GM03348 (cell line): ENCODE results near the gene CEACAM18.
A peak's percentile ranks its signal among the peaks of the same experiment; 100 is the strongest.
"Not testable (repeated sequence)": the region's sequence is repeated elsewhere in the genome, so short reads cannot be mapped to it uniquely, and the experiment has no call there.

ENCODE experiments used
- DNase-seq: peaks from one replicate; pipeline ENCODE4 v3.0.0; 2012; ENCODE audit warnings: low spot score

Gene CEACAM18

DNA sequence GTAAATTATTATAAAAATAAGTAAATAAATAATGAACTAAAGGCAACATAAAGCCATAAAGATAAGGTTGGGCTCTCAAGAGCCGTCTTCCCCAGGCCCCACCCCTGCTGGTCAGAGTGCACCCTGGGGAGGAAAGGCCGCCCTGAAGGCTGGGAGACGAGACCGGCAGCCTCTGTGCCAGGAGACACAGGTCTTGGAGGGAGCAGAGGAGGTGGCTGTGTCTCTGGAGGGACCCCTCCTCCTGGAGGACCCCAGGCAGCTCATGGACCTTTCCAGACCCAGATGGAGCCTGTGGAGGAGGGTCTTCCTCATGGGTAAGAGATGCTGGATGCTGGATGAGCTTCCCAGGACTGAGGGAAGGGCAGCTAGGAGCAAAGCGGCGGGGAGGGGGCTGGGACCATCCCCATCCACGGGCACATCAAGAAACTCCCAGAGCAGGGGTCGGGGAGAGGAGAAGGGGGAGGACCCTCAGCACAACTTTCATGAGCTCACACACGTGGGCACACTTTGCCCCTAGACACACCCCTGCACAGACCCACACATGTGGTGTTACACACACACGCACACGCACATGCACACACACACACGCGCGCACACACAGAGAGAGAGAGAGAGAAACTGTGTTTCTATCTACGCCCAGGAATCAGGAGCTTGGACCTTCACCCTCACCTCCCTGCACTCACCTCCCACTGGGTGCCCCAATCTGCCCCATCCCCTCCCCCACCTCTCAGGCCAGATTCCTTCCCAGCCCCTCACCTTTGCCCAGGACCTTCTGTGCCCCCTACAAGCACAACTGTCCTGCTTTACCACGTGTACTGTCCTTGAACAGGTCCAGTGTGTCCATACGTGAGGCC lies at the start of gene CEACAM18:
CEACAM18 (plus strand) TSS at position 159 of the 854 bp plus-strand sequence.
- no peak for DNase-seq

DNA sequence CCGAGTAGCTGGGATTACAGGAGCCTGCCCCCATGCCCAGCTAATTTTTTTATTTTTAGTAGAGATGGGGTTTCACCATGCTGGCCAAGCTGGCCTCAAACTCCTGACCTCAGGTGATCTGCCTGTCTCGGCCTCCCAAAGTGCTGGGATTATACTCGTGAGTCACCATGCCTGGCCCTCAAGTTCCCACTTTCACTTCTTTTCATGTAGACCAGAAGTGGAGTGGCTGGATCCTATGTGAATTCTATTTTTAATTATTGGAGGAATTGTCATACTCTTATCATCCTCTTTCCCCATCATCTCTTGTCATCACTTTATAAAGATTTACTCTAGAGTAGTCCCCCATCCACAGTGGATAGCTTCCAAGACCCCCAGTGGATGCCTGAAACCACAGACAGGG lies 48.1 kb upstream of the CEACAM18 start:
- DNase-seq = no peak

DNA sequence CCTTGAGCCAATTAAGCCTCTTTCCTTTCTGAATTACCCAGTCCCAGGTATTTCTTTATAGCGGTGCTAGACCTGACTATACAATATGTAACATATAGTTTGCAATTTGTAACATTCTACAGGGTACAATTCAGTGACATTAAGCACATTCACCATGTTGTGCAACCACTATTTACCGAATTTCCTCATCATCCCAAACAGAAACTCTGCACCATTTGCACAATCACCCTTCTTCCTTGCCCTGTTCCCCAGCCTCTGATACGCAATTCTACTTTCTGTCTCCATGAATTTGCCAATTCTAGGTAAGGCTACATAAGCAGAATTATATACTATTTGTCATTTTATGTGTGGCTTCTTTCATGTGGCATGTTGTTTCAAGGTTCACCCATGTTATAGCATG lies 47.2 kb upstream of the CEACAM18 start:
- DNase-seq = no peak

DNA sequence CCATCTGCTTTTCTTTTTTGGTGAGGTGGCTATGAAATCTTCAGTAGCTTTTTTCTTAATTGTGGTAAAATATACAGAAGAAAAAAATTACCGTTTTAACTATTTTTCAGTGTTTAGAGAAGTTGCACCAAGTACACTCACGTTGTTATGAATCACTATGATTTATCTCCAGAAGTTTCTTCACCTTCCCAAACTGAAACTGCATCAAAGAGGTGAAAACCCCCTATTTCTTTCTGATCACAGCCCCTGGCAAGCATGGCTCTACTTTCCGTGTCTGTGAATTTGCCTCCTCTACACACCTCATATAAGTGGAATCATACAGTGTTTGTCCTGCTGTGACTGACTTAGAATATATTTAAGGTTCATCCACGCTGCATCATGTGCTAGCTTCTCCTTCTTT lies 45.3 kb upstream of the CEACAM18 start:
- DNase-seq = no peak

DNA sequence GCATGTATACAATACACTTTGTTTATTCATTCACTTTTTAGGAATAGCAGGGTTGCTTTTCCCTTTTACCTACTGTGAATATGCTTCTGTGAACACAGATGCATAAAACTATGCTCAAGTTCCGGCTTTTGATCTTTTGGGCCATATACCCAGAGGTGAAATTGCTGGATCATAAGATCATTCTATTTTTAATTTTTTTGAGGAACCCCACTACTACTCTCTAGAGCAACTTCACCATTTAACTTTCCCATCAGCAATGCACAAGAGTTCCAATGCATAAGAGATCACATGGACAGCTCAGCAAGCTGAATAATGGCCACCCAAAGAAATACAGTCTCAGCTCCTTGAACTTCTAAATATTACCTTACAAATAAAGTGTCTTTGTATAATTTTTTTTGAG lies 43.9 kb upstream of the CEACAM18 start:
- no peak for DNase-seq

DNA sequence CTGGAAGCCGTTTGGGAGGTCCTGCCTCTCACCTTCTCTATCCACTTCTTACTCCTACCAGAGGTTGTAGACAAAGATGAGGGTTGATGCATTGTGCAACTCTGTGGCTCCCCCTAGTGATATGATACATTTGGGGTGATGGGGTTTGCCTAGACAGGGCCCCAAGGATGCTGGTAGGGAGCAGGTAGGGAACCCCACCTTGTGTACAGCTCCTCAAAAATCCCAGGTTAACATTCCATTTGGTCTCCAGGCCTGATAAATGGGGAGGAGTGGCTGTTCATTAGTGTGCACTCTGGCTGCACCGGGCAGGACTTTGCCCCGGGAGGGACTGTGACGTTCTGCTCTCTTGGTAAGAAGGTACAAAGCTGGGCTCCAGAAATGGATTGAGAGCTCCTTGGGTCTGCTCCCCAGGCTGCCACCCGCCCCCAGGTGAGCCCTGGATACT lies 39.3 kb upstream of the CEACAM18 start:
- peak; percentile 43 for DNase-seq

DNA sequence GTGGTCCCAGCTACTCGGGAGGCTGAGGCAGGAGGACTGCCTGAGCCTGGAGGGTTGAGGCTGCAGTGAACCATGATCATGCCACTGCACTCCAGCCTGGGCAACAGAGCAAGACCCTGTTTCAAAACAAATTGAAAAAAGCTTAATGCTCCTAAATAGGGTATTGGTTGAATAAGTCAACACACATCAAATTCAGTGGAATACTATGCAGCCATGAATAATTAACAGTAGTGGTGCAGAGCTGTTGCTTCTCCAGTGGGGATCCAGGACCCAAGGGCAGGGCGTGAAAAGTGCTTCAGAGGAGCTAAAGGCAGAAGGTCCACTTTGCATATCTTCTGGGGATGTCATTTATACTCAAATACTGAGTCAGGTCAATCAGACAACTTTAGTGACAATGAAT lies 38.3 kb upstream of the CEACAM18 start:
- DNase-seq = no peak

DNA sequence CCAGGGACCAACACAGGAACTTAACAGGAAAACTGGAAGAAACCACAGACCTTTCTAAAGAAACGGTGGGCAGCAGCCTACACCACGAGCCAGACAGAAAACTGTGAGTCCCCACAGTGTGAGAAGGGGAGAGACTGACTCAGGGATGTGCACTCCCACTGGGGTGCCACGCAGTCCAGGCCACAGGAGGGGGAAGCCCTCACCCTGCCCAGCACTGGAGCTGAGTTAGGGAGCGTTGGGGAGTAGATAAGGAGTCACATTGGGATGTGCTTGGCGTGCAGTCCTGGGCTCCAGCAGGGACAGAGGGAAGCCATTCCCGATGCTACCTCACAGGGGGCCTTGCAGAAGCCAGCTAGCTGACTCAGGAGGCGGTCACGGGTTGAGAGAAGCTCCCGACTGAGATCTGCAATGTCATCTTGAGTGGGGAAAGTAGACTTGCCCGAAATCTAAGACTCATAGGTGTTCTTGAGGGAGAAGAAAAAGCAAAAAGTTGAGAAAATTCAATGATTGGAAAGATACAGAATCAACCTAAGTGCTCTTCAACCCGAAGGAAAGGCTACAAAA lies 37.4 kb upstream of the CEACAM18 start:
- DNase-seq = no peak

DNA sequence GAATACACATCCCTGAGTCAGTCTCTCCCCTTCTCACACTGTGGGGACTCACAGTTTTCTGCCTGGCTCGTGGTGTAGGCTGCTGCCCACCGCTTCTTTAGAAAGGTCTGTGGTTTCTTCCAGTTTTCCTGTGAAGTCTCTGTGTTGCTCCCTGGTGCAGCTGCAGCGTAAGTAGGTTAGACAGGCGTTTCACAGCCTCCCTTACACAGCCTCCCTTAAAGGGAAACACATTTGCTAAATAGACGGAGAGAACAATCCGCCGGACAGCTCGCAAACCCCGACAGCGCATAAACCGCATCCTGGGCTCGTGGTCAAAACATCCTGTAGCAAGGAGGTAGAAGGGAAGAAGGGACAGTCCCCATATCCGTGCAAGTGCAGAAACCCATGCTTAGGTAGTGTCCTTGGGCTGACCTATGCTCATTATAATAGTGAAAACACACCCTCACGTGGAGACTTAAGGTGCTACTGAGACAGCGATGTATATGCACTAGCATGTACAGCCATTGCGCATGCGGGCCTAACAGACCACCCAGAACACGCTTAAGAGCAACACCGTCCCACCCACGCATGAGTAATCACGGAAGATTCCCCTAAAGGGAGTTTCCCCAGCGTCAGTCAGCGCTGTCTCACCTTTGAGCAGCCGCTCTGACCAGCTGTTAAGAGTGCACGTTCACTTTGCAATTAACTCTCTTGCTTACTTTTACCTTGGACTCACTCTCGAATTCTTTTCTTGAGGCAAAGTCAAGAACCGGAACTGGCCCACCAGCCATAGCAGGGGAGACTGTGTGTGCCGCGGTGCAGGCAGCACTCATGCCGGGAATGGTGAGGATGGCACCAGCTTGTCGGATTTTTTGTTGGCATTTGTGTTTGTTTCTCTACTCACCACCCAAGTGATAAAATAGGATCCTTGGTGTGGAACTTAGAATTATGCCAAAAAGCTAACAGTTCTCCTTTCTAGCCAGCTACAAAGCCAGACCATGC lies 36.6 kb upstream of the CEACAM18 start:
- DNase-seq = no peak

DNA sequence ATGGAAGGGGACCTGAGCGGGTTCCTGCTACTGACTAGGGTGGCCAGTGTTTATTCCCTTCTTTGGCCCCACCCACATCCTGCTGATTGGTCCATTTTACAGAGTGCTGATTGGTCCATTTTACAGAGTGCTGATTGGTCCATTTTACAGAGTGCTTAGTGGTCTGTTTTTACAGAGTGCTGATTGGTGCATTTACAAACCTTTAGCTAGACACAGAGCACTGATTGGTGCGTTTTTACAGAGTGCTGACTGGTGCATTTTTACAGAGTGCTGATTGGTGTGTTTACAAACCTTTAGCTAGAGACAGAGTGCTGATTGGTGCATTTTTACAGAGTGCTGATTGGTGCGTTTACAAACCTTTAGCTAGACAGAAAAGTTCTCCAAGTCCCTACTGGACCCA lies 30.8 kb upstream of the CEACAM18 start:
- not testable (repeated sequence) for DNase-seq

DNA sequence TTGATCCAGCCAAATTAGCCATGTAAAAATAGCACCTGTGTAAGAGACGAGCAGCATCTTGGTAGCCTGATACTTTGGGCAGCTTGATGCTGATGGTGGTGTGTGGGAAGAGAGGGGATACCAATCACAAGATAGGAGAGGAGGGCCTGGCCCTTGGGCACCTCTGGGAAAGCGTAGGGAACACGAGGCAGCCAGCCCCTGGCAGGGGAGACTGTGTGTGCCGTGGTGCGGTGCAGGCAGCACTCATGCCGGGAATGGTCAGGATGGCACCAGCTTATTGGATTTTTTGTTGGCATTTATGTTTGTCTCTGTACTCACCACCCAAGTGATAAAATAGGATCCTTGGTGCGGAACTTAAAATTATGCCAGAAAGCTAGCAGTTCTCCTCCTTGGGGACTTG lies 30.3 kb upstream of the CEACAM18 start:
- DNase-seq = no peak

DNA sequence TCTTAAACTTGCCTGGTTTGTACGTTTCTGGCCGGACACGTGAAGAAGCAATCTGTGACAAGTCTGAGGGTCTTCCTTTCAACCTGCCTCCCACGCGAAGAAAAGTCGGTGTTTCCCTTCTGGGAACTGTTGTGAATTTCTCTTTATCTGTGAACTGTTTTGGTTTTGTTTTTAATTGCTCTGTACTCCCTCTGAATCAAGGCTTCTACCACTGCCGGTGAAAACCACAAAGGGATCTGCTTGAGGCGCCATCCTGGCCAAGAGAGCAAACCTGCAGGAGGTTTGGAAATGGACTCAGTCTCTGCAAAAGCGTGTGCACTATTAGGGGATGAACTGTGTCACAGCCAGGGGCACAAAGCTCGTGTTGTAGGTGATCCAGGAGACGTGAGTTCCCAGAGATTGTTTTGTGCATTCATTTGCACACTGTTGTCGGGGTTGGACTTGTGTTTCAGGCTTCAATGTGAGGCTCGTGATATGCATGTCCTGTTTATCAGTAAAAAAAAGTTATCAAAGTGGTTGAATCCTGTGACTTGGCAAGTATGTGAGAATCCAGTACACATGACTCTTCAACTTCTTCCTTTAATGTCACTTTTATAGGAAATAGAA lies 29.8 kb upstream of the CEACAM18 start:
- no peak for DNase-seq

DNA sequence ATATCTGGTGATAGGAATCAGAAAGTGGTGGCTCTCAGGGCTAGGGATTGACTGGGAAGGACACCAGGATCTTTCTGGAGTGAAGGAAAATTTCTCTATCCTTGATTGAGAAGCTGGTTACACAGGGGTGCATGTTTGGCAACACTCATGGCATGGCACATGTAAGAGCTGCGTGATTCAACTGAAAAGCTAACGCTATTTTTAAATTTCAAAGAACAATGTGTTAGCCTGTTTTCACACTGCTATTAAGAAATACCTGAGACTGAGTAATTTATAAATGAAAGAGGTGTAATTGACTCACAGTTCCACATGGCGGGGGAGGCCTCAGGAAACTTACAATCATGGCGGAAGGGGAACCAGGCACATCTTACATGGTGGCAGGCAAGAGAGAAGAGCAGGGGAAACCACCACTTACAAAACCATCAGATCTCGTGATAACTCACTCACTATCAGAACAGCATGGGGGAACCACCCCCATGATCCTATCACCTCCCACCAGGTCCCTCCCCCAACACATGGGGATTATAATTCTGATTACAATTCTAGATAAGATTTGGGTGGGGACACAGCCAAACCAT lies 27.5 kb upstream of the CEACAM18 start:
- DNase-seq = no peak

DNA sequence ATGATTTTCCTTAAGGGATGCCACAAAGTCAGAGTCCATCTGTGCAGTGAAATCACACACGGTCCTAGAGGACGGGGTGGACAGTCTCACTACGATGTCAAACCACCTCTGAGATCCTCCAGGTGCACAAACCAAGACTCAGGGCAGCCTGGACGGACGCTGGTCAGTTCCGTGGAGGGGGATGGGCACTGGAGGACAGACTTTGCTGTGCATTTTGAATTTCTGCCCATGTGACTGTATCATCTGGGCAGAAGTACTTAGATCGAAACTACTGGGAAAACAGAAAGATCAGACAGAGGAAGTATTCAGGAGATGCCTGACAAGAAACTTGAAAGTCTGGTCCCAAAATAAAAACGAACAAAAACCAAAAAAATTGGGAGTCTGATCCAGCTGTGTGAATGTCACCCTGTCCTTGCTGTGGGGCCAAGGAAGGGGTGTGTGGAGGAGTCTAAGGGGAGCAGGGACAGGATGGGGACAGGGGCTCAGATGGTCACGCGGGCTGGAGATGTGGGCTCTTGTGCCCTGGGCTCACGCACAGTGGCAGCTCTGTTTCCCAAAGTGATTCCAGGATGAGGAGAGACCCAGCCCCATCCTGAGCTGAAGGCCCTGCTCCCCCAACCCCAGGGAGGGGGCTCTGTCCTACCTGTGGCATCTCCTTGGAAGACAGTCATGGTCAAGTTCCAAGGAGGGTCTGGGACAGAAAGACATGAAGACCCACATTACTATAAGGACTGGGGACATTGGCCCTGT lies 21.6 kb upstream of the CEACAM18 start:
- DNase-seq = no peak

DNA sequence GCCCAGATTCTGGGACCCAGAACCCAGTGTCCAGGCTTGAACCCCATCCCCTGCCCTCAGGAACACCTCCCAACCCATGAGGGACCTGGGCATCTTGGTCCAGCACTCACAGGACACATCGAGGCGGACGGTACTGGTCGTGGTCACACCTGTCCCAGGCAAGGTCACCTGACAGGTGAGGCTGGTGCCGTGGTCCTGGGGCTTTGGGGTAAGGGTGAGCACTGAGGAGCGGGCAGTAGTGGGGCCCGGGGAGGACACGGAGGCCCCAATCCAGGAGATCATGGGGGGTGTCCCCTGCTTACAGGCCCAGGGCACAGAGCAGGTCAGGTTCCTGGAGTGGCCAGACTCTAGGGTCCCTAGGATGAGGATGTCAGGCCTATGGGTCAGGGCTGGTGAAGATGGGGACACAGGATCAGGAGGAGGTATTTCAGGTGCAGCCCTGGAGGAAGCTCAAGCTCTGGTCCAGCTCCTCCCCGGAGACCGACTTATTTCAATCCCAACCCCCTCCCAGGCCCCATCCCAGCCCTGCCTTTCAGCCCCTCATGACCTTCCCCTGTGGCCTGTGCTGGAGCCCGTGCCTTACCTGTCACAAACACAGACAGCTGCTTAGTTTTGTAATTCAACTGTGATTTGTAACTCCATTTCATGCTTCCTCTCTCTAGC lies 20.9 kb upstream of the CEACAM18 start:
- DNase-seq = no peak

DNA sequence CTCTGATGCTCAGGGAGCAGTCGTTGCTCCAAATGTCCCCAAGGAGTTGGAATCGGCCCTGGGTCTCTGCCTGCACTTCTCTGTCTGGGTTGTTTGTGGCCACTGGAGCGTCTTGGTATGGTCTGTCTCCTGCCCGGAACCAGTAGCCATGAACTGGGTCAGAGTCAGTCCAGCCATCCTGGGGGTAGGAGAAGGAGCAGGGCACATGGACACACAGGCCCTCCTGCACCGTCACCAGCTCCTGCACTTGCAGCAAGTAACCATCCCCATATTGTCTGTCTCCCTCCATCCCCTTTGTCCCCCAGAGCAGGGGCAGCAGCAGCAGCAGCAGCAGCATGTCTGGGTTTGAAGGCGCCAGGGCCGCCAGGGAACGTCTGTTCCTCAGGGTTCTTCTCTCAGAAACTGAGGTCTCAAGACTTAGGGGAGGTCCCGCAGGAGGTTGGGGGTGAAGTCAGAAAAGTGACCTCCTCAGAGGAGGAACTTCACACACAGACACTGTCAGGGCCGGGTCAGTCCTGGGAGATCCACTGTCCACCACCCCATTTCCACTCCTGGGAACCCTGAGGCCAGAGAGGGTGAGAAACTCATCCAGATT lies 20.2 kb upstream of the CEACAM18 start, which contains the start of gene SIGLEC8:
SIGLEC8 (minus strand) TSS at position 404 of the 595 bp plus-strand sequence; CDS start at position 337, 67 bp downstream.
- DNase-seq = no peak

DNA sequence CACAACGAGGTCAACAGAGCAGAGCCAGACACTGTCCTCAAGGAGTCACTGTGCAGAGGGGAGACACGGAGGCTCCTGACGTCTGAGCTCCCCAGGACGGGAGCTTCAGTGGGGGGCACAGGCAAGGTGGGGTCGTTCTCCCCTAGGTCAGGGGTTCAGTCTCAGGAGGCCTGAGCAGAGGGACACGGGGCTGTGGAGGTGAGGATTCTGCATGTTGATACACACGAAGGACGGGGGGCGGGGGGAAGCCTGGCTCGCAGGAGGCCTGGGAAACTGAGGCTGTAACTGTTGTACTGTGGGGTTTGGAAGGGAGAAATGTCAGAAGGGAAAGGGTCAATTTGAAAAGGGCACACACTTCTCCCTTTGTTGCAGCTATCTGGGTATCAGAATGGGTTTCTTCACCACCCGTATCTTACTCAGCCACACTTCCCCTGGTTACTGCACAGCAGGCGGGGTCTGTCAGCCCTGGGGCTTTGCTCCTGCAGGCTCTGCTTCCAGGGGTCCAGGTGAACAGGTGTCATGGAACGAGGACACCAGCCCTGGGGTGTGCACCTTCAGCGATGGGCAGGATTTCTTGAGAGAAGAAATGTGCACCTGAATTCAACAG lies 19.3 kb upstream of the CEACAM18 start:
- DNase-seq = no peak

DNA sequence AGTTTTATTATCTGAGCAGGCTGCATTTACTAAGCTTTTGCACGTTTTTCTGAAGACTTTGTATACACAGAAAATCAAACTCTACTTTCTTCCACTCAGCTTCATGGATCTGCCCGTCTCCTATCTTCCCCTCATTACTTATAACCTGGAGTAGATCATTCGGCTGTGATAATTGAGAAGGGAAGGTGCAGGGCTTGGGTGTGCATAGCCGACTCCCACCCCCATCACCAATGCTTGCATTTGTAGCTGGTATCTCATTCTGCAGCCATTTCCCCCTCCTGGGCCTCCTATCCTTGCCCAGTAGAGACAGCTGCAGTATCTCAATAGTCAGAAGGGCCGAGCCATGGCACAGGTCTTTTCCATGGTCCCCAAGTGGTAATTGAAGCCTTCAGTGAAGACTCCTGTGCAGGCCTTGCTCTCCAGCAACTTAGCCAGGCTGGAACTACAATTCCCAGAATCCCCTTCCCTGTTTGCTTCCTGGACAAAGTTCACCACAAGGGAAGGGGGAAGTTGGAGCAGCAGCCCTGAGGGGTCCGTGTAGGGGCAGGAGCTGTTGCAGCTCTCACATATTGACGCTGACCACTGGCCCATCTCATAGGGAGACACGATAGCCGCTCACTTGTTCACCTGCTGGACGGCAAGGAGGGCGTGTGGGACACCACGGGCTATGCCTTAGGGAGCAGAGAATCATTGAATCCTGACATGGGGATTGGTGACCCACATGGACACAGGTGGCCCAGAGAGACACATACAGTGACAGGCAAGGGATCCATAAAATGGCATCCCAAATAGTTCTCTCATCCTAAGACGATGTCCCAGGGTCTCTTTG lies 18.0 kb upstream of the CEACAM18 start:
- peak; percentile 21 for DNase-seq
